ENCODE results near the gene C17orf50. TPM values are rescaled to one million over a fixed set of nuclear protein-coding genes. Genes with fewer than 3 reads are reported as not detected.
A peak's percentile ranks its signal among the peaks of the same experiment; 100 is the strongest.

Gene C17orf50
- total RNA-seq, 1 donor from 2014 or later = not detected

DNA sequence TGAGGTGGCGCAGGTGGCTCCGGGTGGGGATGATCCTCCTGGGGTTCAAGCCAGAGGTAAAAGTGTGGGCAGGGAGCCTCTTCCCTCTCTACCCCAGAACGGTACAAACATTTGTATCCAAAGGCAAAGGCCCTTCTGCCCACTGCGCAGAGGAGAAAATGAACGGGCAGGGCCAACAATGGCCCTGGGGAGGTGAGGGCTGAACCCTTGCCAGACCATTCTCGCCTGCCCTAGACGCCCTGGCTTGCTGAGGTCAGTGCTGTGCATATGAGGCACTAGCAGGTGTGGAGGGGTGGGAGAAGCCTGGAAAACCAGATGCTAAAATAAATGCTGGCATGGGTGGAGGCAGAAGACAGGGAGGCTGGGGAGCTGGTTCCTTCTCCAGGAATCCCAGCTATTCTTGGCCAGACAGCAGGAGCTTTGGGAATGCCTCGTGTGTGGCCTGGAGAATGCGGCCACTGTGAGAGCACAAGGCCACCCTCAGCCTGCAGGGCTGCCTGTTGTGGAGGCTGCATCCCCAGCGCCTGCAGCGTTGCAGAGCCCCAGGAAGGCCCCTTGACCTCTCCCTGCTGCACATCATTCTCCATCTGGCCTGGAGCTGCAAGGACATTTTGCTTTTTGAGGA is 4.5 kb downstream of the C17orf50 start:
- H3K36me3 Mint-ChIP-seq (ENCODE audit: insufficient read depth) = no peaks in the 10 kb centered on the region
- TF ChIP-seq, protein P1, sequence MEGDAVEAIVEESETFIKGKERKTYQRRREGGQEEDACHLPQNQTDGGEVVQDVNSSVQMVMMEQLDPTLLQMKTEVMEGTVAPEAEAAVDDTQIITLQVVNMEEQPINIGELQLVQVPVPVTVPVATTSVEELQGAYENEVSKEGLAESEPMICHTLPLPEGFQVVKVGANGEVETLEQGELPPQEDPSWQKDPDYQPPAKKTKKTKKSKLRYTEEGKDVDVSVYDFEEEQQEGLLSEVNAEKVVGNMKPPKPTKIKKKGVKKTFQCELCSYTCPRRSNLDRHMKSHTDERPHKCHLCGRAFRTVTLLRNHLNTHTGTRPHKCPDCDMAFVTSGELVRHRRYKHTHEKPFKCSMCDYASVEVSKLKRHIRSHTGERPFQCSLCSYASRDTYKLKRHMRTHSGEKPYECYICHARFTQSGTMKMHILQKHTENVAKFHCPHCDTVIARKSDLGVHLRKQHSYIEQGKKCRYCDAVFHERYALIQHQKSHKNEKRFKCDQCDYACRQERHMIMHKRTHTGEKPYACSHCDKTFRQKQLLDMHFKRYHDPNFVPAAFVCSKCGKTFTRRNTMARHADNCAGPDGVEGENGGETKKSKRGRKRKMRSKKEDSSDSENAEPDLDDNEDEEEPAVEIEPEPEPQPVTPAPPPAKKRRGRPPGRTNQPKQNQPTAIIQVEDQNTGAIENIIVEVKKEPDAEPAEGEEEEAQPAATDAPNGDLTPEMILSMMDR (IDR thresholded peaks at IDR 0.05; ENCODE audit: unreplicated experiment) = no peak
- peaks cover 4% of the 10 kb centered on the region for H3K4me1 Mint-ChIP-seq (ENCODE audit: low read depth)
- peaks cover 12% of the 10 kb centered on the region for H3K27me3 Mint-ChIP-seq
- H3K9me3 Mint-ChIP-seq (ENCODE audit: low read depth) = no peaks in the 10 kb centered on the region
- no peak overlapping the region for H3K27ac Mint-ChIP-seq
- H3K4me3 Mint-ChIP-seq (ENCODE audit: low read depth) = peak overlapping the region; percentile 86
- no peak for DNase-seq (ENCODE audit: low spot score, unreplicated experiment)

GRCh38 chr17:35765756-35766488 is 5.2 kb downstream of the C17orf50 start:
- H3K27ac Mint-ChIP-seq = no peak overlapping the region
- TF ChIP-seq, protein P1 (IDR thresholded peaks at IDR 0.05; ENCODE audit: unreplicated experiment) = no peak
- H3K36me3 Mint-ChIP-seq (ENCODE audit: insufficient read depth) = no peaks in the 10 kb centered on the region
- DNase-seq (ENCODE audit: low spot score, unreplicated experiment) = no peak
- no peaks in the 10 kb centered on the region for H3K9me3 Mint-ChIP-seq (ENCODE audit: low read depth)
- H3K4me1 Mint-ChIP-seq (ENCODE audit: low read depth) = peaks cover 4% of the 10 kb centered on the region
- peaks cover 12% of the 10 kb centered on the region for H3K27me3 Mint-ChIP-seq
- H3K4me3 Mint-ChIP-seq (ENCODE audit: low read depth) = no peak overlapping the region

DNA sequence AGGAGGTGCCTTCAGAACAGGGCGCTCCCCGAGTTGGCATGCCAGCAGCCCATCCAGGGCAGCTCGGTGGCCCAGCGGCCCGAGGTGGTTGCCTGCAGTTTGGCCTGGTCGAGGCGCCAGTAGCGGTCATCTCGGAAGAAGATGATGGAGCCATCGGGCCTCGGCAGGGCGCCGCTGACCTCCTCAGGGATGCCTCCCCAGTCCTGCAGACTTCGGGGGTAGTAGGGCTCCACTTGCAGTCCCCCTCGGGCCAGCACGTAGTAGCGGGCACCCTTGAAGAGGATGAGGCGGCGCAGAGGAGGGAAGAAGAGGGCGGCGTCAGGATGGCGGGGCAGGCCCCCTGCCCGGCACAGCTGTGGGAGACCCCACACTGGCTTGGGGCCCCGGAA is 5.8 kb downstream of the C17orf50 start:
- DNase-seq (ENCODE audit: low spot score, unreplicated experiment) = no peak
- Mint-ChIP-seq H3K27ac (no peak overlapping the region), H3K4me3 (ENCODE audit: low read depth) (no peak overlapping the region), H3K9me3 (ENCODE audit: low read depth) (no peaks in the 10 kb centered on the region), H3K36me3 (ENCODE audit: insufficient read depth) (no peaks in the 10 kb centered on the region), H3K27me3 (peaks cover 12% of the 10 kb centered on the region), H3K4me1 (ENCODE audit: low read depth) (peaks cover 4% of the 10 kb centered on the region)
- TF ChIP-seq, protein P1 (IDR thresholded peaks at IDR 0.05; ENCODE audit: unreplicated experiment) = no peak

DNA sequence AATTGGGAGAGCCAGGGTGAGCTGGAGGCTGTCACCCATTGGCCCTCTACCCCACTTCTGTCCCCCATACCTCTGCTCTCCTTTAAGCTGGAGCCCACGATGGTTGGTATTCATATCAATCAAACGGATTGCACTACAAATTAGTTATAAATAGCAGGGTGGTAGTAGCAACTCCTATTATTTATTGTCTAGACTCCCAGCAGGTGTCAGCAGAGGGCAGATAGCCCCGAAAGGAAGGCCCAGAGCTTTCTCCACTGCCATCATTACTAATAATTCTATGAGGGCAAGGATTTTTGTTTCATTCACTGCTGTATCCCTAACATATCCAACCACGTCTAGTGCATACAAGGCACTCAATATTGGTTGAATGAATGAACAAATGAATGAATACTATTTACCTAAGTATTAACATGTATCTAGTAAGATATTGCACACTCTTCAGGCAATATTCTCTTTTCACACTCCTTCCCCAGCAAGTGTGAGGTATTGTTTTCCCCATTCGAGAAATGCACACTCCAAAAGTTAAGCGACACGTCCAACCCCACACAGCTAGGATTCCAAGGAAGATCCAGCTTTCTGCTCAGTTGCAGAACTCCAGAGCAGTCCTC is 6.3 kb downstream of the C17orf50 start:
- TF ChIP-seq, protein P1 (IDR thresholded peaks at IDR 0.05; ENCODE audit: unreplicated experiment) = peak; percentile 54
- no peaks in the 10 kb centered on the region for H3K36me3 Mint-ChIP-seq (ENCODE audit: insufficient read depth)
- H3K4me3 Mint-ChIP-seq (ENCODE audit: low read depth) = no peak overlapping the region
- no peak overlapping the region for H3K27ac Mint-ChIP-seq
- DNase-seq (ENCODE audit: low spot score, unreplicated experiment) = no peak
- H3K4me1 Mint-ChIP-seq (ENCODE audit: low read depth) = peaks cover 4% of the 10 kb centered on the region
- H3K27me3 Mint-ChIP-seq = peaks cover 15% of the 10 kb centered on the region
- no peaks in the 10 kb centered on the region for H3K9me3 Mint-ChIP-seq (ENCODE audit: low read depth)

DNA sequence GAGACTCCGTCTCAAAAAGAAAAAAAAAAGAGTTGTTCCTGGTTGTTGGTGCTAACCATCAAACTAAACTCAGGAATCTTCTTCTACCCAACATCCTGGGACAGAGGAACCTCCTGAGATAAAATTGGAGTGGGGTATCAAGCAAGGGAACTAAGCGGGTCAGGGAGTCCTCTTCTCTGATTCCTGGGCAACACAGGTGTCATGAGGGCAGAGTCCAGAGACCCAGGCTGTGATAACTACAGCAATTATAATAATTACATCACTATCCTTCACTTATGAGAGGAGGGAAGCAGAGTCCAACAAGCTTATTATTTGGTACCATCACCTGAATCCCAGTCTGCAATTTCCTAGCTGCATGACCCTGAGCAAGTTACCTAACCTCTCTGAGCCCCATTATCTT is 8.1 kb downstream of the C17orf50 start:
- no peak overlapping the region for H3K4me3 Mint-ChIP-seq (ENCODE audit: low read depth)
- H3K9me3 Mint-ChIP-seq (ENCODE audit: low read depth) = no peaks in the 10 kb centered on the region
- TF ChIP-seq, protein P1 (IDR thresholded peaks at IDR 0.05; ENCODE audit: unreplicated experiment) = no peak
- peaks cover 24% of the 10 kb centered on the region for H3K27me3 Mint-ChIP-seq
- H3K27ac Mint-ChIP-seq = no peak overlapping the region
- H3K36me3 Mint-ChIP-seq (ENCODE audit: insufficient read depth) = no peaks in the 10 kb centered on the region
- peaks cover 5% of the 10 kb centered on the region for H3K4me1 Mint-ChIP-seq (ENCODE audit: low read depth)
- no peak for DNase-seq (ENCODE audit: low spot score, unreplicated experiment)
